Jurkat, Clone E6-1 (cell line): ENCODE results near the gene ISM1.

Experiments
- DNase-seq: peaks from one replicate; pipeline ENCODE4 v3.0.0-alpha.2; 2011; ENCODE audit warnings: low read depth, low spot score
- H3K4me3 ChIP-seq: 2 replicates; pipeline ENCODE4 v1.5.1; 2011; ENCODE audit warnings: mild to moderate bottlenecking, low read length, control low read depth, moderate library complexity

Gene ISM1

DNA sequence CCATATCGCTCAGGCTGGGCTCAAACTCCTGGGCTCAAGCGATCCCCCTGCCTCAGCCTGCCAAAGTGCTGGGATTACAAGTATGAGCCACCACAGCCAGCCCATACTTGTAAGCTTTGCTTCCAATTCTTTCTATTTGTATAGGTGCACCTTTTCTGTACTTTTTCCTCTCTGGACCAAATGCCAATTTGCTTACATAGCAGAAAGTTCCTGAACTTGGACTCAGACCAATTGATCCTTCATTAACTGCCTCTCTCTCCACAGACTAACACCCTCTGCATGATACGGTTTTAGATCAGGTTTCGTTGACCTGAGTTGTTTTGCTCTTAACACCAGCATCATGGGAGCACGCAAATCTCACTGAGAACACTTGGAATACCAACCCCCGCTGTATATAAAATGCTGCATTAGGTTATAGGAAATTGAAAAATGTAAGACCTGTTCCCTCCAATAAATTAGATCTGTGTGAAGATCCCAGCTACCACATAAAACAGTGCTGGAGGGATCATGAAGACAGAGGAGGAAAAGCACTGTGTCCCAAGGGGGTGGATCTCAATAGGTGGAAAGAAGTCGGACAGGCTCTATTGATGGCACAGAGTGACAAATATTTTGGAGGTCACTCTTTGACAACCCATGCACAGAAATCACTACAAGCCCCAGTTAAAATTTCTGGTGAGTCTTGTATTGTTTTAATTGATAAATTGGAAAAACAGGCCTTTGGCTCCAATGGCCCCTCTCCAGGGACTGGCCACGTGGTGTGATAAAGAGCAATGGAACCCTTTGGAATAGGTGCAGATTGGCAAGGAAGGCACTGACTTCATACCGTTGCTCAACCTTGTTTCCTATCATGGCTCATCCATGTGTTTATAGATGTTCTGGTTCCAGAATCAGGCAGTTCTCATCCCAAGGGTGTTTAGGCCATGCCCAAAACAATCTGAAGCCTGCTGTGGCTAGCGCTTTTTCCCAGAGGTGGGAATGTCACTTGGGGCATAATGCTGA, 51.2 kb downstream of the ISM1 start:
- H3K4me3 ChIP-seq: no peak overlapping the region
- no peak for DNase-seq

DNA sequence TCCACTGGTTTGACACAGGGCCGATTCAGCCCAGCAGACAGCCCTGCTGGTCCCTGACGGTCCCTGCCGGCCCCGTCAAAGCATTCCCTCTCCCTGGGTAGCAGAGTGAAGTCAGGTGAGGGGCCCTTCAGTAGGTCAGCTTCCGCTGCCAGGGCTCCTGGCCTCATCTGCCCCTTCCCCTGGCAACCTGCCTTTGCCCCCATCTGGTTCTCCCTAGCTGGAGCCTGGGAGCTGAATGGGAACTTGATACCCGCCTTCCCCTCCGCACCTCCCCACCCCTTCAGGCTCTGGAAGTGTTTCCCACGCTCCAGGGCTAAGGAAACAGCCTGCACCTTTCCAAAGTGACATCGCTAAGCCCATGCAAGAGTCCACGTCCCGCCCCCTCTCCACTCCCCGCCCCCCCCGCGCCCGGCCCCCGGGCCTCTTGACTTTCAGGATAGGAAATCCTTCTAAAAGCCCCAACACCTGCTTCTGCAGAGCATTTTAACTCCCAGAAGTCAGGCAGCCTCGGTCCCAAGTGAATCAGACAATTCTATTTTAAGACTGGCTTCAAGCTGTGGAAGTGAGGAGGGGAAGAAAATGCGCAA, 53.3 kb downstream of the ISM1 start:
- H3K4me3 ChIP-seq: no peak overlapping the region
- DNase-seq: no peak

DNA sequence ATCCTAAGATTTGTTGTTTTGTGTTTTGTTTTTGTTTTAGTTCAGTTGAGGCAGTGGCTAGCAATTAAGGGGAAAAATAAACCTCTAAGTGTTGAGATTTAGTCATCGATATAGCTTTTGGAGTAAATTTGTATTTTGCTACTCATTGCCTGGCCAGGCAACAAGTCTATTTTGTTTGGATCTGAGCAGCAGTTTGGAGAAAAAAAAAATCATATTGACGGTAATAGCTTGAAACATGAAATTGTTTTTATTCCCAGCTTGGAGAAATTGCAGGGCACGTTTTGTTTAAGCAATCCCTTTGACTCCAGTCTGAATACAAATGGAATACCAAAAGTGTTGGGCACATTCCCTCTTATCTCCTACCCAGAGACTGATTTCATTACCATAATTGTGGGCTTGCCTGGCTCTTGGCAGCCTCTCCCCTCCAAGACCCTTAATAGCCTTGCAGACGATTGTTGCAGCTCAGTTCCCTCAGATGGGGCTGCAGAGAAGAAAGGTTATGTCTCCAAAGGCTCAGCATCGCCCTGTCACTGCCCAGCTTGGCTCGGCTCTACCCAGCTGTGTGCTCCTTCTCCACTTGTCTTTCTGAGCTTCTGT, 56.0 kb downstream of the ISM1 start:
- H3K4me3 ChIP-seq: no peak overlapping the region
- no peak for DNase-seq

DNA sequence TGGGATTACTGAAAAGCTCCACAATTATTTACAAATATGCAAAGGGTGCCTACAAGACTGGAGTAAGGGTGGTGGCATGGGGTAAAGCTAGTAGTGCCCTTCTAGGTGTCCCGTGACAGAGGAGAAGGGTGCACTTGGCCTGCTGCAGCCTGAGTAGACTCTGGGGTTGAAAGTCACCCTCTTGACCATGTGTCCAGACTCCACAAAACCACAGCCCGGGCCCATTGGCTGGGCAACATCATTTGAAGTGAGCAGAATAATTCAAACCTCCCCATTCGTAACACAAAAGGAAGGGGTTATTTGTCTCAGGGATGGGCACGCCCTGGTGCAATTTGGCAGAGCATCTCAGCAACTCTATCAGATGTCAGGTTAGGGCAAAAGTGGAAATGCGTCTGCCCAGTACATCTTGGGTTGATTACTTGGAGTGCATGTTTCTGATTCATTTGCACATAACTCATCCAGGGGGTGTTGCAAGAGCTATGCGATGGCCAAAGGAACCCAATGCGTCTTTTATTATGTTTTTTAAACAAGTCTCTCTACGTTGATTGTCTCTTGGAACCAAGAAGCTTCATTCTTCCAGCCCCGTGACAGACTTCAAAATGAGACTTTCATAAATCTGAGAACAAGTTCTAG, 56.7 kb downstream of the ISM1 start:
- DNase-seq: no peak
- no peak overlapping the region for H3K4me3 ChIP-seq

DNA sequence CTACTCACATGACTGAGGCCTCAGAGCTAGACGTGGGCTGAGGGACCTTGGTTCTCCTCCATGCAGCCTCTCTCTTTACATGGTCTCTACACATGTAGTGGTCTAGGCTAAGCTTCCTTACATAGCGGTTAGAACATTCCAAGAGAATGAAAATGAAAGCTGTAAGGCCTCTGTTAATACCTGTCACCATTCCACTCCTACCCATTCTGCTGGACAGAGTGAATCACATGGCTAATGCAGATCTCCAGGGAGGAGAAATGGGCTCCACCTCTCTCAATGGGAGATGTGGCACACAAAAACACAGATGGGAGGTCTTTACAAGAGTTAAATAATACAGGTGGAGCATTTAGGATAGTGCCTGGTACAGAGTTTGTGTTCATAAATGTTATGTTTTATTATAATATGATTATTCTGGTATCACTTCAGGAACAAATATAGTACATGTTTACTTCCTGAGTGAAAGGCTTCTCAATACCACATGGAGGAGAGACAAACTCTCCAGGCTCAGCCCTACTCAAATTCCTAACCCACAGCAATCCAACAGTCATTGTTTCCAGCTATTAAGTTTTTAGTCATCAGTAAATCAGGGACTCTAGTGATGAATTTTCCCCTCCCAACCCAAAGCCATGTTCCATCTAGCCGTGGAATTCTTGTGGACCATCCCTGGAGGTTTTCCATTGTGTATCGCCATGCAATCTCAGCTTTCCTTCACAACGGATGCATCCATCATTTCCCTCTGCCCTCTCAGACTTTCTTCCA, 57.9 kb downstream of the ISM1 start:
- no peak for DNase-seq
- H3K4me3 ChIP-seq: no peak overlapping the region

DNA sequence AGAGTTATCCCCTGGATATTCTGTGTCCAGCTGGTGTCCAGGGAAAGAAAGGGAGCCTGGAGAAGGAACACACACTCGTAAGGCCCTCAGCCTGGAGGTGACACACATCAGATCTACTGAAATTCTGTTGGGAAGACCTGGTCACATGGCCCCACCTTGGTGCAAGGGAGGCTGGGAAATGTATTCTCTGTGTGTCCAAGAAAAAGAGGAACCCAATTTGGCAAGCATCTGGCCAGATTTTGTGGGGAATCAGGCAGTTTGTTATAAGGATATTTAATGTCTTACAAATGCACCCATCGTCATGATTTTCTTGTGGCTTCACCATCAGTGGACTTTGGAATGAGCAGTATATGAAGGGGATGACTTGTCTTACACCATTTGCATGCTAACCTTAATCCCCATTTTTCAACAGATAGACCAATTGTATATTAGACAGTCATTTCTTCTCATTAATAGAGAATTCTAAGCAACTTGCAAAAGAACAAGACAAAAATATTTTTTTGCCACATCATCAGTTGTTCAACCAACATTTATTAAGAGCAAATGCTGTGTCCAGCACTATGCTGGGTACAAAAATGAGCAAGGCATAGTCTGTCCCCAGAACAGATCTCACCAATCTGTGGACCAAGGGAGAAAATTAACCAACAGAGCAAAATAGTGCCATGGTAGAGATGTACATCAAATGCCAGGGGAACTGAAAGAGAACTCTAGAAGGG, 59.7 kb downstream of the ISM1 start:
- no peak for DNase-seq
- H3K4me3 ChIP-seq: no peak overlapping the region

DNA sequence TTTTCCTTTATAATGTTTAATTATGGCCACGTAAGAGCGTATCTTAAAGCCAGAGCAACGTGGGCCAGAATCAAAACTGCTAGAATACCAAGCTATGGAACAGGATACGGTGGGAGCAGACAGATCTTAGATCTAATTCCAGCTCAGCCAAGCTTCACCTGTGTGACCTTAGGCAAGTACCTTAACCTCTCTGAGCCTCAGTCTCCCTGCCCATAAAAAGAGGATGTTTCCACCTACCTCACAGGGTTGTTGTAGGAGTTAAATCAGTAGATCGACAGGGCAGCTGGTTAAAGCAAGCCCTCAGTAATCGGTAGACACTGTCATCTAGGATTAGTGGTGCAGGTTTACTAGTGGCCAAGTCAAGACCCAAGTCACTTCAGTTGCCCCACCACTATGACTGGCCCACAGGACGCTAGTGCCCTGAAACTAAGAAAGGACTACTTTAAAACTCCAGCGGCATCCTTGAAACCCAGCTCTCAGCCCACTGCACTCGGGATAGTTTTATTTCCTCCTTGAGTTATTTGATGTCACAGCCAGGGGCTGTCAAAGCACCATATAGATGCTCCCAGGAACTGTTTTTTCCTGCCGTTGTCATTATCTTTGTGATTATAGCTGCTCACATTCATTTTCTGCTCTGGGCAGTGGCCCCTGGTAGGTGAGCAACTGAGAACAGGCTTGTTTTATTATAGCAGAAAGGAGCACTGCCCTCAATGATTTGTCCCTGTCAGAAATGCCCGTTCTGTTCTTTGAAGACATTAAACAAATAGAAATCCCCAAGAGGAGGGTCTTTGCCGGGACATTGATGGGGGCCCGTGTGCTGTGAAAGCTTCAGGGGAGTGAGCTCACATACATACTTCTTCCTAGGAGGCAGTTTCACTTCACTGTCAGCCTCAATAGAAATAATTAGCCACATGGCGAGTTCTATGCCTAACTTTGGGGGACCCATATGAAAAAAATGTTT, 63.1 kb downstream of the ISM1 start:
- no peak for DNase-seq

DNA sequence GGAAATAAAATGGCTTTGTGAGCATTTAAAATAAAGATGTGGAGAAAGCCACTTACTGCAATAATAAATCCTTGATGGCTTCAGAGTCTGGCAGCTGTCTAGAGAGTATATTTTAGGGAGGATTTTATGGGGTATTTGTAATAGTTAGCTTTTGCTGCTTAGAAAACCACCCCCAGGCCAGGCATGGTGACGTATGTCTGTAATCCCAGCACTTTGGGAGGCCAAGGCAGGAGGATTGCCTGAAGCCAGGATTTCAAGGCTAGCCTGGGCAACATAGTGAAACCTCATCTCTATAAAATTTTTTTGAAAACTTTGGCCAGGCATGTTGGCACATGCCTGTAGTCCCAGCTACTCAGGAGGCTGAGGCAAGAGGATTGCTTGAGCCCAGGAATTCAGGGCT, 63.8 kb downstream of the ISM1 start:
- no peak for DNase-seq
- H3K4me3 ChIP-seq: no peak overlapping the region

More for the DNA sequence above, 63.1 kb downstream of the ISM1 start:
- H3K4me3 ChIP-seq: no peak overlapping the region

DNA sequence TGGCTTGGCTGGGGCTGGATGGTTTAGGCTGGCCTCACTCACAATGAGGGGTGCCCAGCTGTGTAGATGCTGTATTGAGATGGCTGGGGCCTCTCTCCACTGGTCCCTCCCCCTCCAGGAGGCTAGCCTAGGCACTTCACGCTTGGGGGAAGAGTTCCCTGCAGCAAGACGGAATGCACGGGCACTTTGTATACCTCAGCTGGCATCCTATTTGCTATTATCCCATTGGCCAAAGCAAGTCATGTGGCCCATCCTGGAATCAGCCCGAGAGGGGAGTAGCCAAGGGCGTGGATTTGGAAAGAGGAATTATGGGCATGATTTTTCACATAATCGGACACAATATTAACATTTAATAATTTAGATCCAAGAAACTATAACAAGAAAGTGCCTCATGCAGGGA, 64.3 kb downstream of the ISM1 start:
- H3K4me3 ChIP-seq: no peak overlapping the region
- DNase-seq: no peak

DNA sequence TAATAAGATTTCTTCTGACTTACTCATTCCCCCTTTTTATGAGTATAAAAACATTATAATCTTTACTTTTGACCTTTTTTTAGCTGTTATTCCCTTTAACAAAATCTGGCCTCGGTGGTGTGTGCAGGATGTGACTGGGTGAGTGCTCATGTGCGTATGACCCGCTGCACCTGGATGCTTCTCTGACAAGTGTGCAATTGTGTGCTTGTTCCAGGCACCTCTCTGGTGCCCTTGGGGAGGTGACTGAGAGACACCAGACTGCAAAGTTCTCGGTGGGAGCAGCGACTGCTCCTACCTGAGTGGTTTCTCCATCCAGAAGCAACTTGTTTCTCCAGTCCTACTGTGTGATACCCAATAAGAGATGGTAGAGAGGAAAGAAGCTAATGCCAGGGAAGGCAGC, 65.0 kb downstream of the ISM1 start:
- DNase-seq: no peak
- no peak overlapping the region for H3K4me3 ChIP-seq

DNA sequence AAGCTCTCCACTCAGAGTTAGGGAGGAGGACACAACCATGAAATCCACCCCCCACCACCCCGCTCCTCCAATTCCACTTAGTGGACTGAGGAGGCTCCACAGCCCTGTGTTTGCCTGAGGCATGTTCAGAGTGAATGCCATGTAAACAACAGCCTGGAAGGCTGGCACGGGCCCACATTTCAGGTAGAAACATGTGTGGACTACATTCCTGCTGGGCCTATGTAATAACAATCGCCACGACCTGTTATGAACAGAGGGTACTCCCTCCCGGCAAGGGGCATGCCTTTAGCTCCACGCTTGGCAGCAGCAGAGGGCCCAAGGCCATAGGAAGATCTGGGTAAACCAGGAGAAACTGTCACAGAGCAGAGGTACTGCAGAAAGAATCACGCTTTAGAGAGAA, 65.5 kb downstream of the ISM1 start:
- no peak for DNase-seq
- H3K4me3 ChIP-seq: no peak overlapping the region

DNA sequence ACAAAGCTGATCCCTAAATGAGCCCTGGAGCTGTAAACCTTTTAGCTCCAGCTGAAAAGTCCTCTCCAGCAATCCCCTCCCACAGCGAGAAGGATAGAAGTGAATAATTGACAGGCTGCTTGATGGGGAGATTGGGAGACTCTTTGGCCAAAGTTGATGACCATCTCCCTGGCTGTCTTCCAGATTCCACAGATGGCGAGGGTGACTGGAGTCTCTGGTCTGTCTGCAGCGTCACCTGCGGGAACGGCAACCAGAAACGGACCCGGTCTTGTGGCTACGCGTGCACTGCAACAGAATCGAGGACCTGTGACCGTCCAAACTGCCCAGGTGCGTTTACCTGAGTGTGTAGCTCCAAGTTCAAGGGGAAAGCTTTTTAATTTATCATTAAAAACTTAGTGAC, 67.3 kb downstream of the ISM1 start:
- H3K4me3 ChIP-seq: no peak overlapping the region
- no peak for DNase-seq

DNA sequence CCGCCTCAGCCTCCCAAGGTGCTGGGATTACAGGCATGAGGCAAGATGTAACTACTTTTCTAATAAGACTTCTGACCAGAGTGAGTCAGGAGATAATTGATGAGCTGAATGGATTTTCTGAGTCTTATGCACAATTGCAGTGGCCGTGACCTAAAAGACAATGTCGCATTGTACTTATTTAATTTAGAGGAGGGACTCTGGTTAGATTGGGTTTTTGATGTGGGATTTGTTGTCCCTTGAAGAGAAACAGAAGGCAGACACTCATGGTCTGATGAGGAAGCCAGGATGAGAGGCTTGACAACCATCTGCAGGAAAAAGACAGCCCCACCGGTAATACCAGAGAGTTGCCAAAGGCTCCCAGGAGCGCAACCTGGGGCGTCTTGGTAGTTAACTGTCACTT, 68.0 kb downstream of the ISM1 start:
- DNase-seq: no peak
- no peak overlapping the region for H3K4me3 ChIP-seq

DNA sequence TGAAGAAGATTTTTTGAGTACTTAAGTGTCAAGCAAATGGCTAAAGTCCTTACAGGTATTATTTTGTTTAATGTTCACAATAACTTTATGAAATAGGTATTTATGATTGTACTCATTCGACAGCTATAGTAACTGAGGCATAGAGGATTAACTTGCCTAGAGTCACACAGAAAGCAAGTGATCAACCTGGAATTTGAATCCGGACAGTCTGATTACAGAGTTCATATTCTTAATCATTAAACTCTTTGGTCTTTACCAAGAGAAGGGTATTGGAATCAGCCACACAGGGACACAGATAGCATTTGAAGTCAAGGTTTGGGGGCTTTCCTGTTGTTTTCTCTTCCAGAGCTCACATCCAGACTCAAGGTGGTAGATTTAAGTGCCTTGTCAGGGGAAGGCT, 69.7 kb downstream of the ISM1 start:
- DNase-seq: no peak
- no peak overlapping the region for H3K4me3 ChIP-seq

DNA sequence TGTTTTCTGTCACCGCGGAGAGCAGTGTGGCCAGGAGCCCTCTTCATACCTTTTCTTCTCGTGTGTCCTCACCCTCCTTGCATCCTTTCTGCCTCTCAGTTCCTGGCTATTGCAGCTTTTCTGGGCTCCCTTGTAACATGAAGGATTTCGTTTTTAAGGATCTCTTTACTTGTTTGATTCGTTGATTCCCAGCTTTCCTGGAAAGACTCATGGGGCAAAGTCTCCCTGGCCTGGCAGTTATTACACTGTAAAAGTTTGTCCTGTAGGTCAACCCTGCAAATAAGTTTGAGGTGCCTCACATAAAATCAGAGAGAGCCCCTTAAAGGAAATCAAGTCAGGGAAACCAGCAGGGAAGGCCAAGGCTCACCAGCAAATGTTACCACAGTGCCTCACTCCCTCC, 70.1 kb downstream of the ISM1 start:
- no peak overlapping the region for H3K4me3 ChIP-seq

DNA sequence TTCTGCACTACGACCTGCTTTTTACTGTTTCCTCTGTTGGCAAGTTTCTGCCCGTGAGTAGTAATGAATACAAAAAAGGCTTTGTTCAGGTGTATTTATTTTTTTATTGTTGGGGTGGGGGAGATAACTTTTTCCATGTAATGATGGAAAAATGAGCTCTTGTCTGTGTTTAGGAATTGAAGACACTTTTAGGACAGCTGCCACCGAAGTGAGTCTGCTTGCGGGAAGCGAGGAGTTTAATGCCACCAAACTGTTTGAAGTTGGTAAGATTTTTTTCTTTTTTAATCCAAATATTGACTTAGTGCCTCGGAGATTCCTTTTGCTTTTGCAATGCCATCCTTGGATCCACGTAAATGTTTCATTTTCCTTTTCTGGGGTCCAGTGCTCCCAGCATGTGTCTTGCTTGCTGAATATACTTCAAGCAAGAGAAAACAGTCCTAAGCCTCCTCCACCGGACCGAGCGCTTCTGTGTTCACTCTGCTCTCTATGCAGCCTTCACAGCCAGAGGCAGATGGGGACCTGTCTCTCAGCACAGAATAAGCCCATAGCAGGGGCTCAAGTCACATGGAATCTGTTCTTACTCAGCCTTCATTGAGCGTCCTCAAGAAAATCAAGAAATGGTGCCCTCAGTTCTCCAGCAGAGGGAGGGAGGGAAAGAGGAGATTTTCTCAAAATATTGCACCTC, 71.3 kb downstream of the ISM1 start:
- no peak overlapping the region for H3K4me3 ChIP-seq
- DNase-seq: no peak

More for the DNA sequence above, 70.1 kb downstream of the ISM1 start:
- DNase-seq: no peak

DNA sequence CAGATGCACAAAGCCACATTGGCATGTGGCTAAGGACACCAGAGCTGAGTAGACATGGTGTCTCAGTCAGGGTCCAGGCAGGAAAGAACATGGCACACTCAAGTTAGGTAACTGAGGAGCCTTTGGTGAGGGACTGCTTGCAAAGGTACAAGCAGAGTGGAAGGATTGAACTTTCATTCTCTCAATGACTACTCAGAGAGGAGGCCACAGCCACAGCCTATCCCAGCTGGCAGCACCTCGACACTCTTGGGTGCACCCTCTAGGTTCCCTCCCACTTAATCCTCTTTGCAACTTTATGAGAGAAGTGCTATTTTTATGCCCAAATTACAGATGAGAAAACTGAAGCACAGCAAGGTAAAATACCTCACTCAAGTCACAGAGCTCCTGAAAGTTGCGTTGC, 73.4 kb downstream of the ISM1 start:
- no peak for DNase-seq
- H3K4me3 ChIP-seq: no peak overlapping the region
